Activated T-cell treated with anti-CD3 and anti-CD28 coated beads for 4 hours (primary cell): ENCODE results near the gene UXS1.

Experiments
- DNase-seq: peaks from one replicate; pipeline ENCODE4 v3.0.0-alpha.2; 2020

The UXS1 gene

GRCh38 chr2:106187273-106187891 lies 6.7 kb downstream of the UXS1 start:
- no peak for DNase-seq

- DNase-seq, result no peak
These were observed 8.5 kb downstream of the UXS1 start for GRCh38 chr2:106185475-106186184.

- no peak for DNase-seq
These were observed 9.2 kb downstream of the UXS1 start for GRCh38 chr2:106184857-106185256.

- no peak for DNase-seq
These were observed 9.7 kb downstream of the UXS1 start for GRCh38 chr2:106184394-106184793.

- DNase-seq, result no peak
These were observed 10.9 kb downstream of the UXS1 start for GRCh38 chr2:106183101-106183696.

GRCh38 chr2:106181064-106181463 lies 13.0 kb downstream of the UXS1 start:
- DNase-seq, result no peak

- DNase-seq, result no peak
These were observed 13.5 kb downstream of the UXS1 start for GRCh38 chr2:106180602-106181001.

- no peak for DNase-seq
These were observed 15.4 kb downstream of the UXS1 start for GRCh38 chr2:106178716-106179115.

- no peak for DNase-seq
These were observed 16.5 kb downstream of the UXS1 start for GRCh38 chr2:106177581-106177980.

- DNase-seq, result no peak
These were observed 17.5 kb downstream of the UXS1 start for GRCh38 chr2:106176446-106177099.

- no peak for DNase-seq
These were observed 18.8 kb downstream of the UXS1 start for GRCh38 chr2:106175086-106175850.

- DNase-seq, result no peak
These were observed 20.0 kb downstream of the UXS1 start for GRCh38 chr2:106174056-106174455.

- DNase-seq, result no peak
These were observed 21.5 kb downstream of the UXS1 start for GRCh38 chr2:106172649-106173048.

GRCh38 chr2:106168657-106169056 lies 25.4 kb downstream of the UXS1 start:
- no peak for DNase-seq

- DNase-seq, result no peak
These were observed 27.0 kb downstream of the UXS1 start for GRCh38 chr2:106167067-106167466.

- no peak for DNase-seq
These were observed 28.5 kb downstream of the UXS1 start for GRCh38 chr2:106165561-106165960.

- DNase-seq, result no peak
These were observed 29.1 kb downstream of the UXS1 start for GRCh38 chr2:106165029-106165428.

- DNase-seq, result no peak
These were observed 30.1 kb downstream of the UXS1 start for GRCh38 chr2:106163948-106164545.

GRCh38 chr2:106161938-106162820 lies 31.9 kb downstream of the UXS1 start:
- no peak for DNase-seq

- no peak for DNase-seq
These were observed 32.8 kb downstream of the UXS1 start for GRCh38 chr2:106161341-106161740.

- DNase-seq, result no peak
These were observed 33.3 kb downstream of the UXS1 start for GRCh38 chr2:106160786-106161261.
